ES-I3 (cell line): ENCODE measurements around the gene HPSE.
"Not testable (repeated sequence)": the region's sequence is repeated elsewhere in the genome, so short reads cannot be mapped to it uniquely, and the experiment has no call there.

Source experiments
- H3K36me3 ChIP-seq: 2 replicates; pipeline ENCODE4 v1.6.1; 2013; ENCODE audit warnings: mild to moderate bottlenecking, low read length, control low read depth, moderate library complexity; ENCODE audit not compliant: insufficient read depth
- H3K4me1 ChIP-seq: 2 replicates; pipeline ENCODE4 v1.6.1; 2013; ENCODE audit warnings: mild to moderate bottlenecking, control low read depth, low read length; ENCODE audit not compliant: insufficient read depth
- H3K9ac ChIP-seq: 2 replicates; pipeline ENCODE4 v1.6.1; 2013; ENCODE audit warnings: low read depth, mild to moderate bottlenecking, low read length, moderate library complexity
- H3K9me3 ChIP-seq: 2 replicates; pipeline ENCODE4 v1.6.1; 2013; ENCODE audit warnings: mild to moderate bottlenecking, low read length, moderate library complexity; ENCODE audit not compliant: control insufficient read depth, insufficient read depth

The HPSE gene

DNA sequence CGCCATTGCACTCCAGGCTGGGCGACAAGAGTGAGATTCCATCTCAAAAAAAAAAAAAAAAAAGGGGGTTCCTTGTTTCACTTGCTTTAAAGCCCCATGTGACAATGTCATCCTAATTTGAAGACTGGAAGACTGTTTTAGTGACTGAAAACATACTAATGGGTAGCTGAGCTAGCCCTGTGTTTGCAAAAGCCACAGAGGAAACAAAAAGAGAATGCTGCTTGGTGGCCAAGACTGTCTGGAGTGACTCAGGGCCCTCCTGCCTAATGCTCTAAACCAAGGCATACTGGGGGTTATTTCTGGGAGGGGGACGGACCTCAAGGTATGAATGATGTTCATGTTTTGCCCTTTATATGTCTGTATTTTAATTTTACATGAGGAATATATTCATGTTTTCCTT is 16.0 kb downstream of the HPSE start:
- Histone ChIP-seq H3K9ac (no peak overlapping the region), H3K4me1 (no peaks in the 10 kb centered on the region), H3K9me3 (no peaks in the 10 kb centered on the region), H3K36me3 (no peaks in the 10 kb centered on the region)

DNA sequence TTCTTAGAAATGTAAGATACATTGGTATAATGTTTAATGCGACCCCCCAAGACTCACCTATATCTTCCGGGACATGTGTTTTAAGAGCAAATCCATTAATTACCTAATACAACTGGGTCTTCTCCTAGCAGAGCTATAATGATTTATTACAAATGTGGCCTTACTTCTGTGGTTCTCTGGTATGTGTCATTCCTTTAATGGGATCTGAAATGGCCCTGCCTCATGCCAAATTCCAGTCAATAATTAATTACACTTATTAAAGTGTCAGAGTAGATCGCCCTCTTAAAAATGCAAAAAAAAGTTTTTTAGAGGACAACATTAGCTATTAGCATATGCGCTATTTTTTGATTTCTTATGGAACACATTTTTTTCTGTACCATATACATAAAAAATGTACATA is 17.0 kb downstream of the HPSE start:
- H3K9me3 ChIP-seq: no peaks in the 10 kb centered on the region
- H3K9ac ChIP-seq: no peak overlapping the region
- no peaks in the 10 kb centered on the region for H3K4me1 ChIP-seq
- no peaks in the 10 kb centered on the region for H3K36me3 ChIP-seq

DNA sequence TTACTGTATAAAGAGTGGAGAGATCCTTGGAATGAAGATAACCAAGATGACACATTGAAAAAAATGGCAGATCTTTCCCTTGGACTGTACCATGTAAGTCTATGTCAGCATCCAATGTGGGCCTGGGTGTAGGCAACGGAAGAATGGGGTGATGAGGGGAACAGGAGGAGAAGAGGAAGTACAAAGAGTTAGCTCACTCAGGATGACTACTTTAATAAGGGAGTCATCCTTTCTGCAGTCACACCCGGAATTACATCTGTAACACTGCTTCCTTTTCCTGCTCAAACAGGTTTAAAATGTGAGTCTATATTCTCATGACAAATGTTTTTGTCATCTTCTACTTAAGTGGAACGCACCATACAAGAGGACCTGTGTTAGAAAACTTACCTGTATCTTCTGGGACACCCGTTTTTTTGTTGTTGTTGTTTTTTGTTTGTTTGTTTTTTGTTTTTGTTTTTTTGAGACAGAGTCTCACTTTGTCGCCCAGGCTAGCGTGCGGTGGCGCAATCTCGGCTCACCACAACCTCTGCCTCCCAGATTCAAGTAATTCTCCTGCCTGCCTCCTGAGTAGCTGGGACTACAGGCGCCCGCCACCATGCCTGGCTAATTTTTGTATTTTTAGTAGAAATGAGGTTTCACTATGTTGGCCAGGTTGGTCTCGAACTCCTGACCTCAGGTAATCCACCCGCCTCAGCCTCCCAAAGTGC is 18.0 kb downstream of the HPSE start:
- Histone ChIP-seq H3K4me1 (no peaks in the 10 kb centered on the region), H3K9me3 (no peaks in the 10 kb centered on the region), H3K9ac (no peak overlapping the region), H3K36me3 (no peaks in the 10 kb centered on the region)

DNA sequence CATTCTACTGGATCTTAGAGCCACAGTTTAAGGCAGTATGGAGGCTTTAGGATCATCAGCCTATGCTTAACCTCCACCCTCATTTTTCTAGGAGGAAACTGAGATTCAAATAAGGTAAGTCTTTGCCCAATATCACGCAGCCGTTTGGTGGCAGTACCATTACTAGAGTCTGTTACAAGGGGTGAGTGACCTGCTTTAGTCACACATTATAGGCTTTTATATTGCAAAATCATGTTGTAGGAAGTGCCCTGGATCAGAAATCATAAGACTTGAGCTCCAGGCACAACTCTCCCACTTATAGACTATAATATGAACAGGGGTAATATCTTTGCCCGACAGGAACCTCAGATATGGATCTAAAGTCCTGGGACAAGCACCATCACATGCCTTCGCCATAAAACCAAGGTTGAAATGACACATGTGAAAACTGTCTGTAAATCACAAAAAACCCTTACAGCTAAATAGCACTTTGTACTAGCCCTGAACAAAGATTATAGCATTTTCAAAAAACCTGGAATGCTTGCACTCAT is 19.2 kb downstream of the HPSE start:
- no peaks in the 10 kb centered on the region for H3K4me1 ChIP-seq
- H3K9ac ChIP-seq: no peak overlapping the region
- H3K36me3 ChIP-seq: no peaks in the 10 kb centered on the region
- no peaks in the 10 kb centered on the region for H3K9me3 ChIP-seq

DNA sequence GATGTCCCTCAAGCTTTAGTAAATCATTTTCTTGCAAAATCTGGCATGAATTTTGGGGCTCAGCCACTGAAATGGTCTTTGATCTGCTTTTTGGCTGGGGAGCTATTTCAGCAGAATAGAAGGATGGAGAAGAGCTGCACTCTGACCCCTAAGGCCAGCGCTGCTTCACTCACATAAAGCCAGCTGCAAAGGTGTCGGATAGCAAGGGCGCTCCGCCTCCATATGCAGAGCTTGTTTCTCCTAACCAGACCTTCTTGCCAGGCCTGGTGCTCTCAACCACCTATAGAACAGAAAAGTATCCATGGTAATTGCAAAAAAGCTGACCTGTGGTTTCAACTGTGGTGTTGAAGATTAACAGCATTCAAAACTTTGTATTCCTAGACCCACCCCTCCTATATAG is 26.0 kb downstream of the HPSE start:
- no peaks in the 10 kb centered on the region for H3K9me3 ChIP-seq
- H3K36me3 ChIP-seq: no peaks in the 10 kb centered on the region
- no peak overlapping the region for H3K9ac ChIP-seq
- no peaks in the 10 kb centered on the region for H3K4me1 ChIP-seq

DNA sequence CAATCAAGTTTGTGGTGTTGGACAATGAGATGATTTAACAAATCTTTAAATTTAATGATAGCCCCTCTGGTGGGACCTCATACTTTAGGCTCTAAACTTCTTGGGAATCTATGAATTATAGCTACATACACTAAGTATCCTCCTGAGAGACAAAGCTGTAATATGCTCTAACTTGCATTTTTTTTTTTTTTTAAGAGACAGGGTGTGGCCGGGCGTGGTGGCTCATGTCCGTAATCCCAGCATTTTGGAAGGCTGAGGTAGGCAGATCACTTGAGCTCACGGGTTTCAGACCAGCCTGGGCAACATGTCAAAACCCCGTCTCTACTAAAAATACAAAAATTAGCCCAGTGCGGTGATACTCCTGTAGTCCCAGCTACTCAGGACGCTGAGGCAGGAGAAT is 26.7 kb downstream of the HPSE start:
- H3K4me1 ChIP-seq: no peaks in the 10 kb centered on the region
- no peaks in the 10 kb centered on the region for H3K9me3 ChIP-seq
- no peaks in the 10 kb centered on the region for H3K36me3 ChIP-seq

DNA sequence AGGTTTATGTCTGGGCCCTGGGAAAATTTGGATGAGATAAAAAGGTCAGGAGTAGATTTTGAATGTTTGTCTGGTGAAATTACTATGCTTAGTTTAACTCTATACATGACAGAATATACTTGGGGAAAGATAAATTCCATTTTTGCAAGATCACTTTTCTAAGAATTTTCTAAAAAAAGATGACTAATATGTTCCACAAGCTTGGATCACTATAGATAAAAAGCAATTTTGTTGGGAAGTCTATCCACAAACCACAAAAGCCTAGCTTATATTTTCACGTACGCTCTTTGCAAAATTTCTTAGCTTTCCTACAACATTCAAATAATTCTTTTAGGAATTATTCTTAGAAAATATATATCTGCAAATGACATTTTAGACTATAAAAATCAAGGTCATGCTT is 29.5 kb downstream of the HPSE start:
- Histone ChIP-seq H3K36me3 (no peaks in the 10 kb centered on the region), H3K9me3 (no peaks in the 10 kb centered on the region), H3K9ac (no peak overlapping the region), H3K4me1 (no peaks in the 10 kb centered on the region)

More for the DNA sequence above, 26.7 kb downstream of the HPSE start:
- H3K9ac ChIP-seq: no peak overlapping the region

DNA sequence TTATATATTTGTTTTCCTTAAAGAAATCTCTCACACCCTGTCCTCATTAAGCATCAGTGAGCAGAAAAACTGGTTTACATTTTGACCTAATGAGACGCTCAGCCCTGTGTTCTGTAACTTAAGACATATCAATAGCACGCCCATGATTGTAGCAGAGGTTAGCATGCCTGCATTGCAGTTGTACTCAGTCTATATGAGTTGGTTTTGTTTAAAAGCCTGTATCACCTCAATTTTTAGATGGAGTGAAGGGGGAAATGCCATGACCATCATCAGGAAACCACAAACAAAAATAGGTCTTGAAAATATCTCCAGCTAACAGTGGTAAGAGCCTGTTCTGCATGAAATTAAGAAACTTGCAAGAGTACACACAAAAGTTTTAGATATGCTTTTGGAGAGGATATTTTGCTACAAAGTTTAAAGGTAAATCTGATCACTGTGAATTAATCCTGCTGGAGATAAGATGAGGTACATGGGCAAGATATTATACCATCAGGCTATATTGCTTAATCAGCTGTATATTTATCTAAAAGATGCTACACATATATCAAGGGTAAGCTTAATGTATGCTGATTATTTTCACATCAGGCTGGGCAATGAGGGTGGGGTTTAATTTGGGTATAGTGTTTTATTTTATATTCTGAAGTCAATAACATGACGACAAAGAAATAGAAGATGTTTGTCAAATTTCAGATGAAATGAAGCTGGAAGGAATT is 36.9 kb downstream of the HPSE start:
- Histone ChIP-seq H3K9ac (no peak overlapping the region), H3K9me3 (no peaks in the 10 kb centered on the region), H3K4me1 (no peaks in the 10 kb centered on the region), H3K36me3 (no peaks in the 10 kb centered on the region)

DNA sequence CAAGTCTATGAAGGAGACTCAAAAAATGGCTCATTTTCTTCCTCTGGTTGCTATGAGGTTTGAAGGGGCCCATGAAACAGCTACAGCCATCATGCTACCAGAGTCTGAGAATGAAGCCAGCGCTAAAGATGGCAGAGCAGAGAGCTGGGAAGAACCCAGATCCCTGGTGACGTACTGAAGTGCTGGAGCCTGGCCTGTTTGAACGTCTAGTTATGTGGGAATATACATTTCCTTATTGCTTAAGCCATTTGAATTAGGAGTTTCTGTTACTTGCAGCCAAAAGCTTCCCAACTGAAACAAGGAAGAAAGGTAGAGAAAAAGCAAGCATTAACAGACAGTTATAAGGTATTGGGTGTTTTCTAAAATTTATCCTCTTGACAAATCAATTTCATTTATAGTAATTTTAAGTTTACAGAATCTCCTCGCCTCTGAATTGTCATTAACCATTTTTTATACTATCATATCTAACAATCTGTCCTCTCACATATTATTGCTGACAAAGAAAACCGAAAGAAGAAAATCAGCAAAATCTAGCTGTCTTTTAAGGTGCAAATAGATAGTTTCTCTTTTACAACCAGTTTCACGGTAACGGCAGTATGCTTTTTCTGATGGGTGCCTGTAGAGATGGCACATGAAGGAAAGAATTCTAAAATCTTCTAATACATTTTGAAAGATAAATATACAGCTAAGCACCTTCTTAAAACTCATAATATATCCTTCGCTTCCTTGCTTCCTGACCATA is 41.2 kb downstream of the HPSE start:
- no peaks in the 10 kb centered on the region for H3K9me3 ChIP-seq
- no peaks in the 10 kb centered on the region for H3K4me1 ChIP-seq
- H3K9ac ChIP-seq: no peak overlapping the region
- no peaks in the 10 kb centered on the region for H3K36me3 ChIP-seq

DNA sequence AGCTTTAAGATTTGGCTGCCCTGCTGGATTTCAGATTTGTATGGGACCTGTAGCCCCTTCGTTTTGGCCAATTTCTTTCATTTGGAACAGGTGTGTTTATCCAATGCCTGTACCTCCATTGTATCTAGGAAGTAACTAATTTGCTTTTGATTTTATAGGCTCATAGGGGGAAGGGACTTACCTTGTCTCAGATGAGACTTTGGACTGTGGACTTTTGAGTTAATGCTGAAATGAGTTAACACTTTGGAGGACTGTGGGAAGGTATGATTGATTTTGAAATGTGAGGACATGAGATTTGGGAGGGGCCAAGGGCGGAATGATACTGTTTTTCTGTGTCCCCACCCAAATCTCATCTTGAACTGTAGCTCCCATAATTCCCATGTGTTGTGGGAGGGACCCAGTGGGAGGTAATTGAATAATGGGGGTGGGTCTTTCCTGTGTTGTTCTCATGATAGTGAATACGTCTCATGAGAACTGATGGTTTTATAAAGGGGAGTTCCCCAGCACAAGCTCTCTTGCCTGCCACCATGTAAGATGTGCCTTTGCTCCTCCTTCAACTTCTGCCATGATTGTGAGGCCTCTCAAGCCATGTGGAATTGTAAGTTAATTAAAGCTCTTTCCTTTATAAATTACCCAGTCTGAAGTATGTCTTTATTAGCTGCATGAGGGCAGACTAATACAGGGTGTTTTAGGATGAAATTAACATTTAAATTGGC is 44.4 kb downstream of the HPSE start:
- not testable (repeated sequence) for H3K9ac ChIP-seq

DNA sequence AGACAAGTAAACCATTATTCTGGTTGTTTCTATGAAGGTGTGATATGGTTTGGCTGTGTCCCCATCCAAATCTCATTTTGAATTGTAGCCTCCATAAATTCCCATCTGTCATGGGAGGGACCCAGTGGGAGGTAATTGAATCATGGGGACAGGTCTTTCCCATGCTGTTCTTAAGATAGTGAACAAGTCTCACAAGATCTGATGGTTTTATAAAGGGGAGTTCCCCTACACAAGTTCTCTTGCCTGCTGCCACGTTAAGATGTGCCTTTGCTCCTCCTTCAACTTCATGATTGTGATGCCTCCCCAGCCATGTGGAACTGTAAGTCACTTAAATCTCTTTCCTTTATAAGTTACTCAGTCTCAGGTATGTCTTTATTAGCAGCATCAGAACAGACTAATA is 46.3 kb downstream of the HPSE start:
- not testable (repeated sequence) for H3K9me3 ChIP-seq, H3K9ac ChIP-seq, H3K4me1 ChIP-seq, H3K36me3 ChIP-seq

More for the DNA sequence above, 44.4 kb downstream of the HPSE start:
- H3K36me3 ChIP-seq, H3K4me1 ChIP-seq, H3K9me3 ChIP-seq: not testable (repeated sequence)

DNA sequence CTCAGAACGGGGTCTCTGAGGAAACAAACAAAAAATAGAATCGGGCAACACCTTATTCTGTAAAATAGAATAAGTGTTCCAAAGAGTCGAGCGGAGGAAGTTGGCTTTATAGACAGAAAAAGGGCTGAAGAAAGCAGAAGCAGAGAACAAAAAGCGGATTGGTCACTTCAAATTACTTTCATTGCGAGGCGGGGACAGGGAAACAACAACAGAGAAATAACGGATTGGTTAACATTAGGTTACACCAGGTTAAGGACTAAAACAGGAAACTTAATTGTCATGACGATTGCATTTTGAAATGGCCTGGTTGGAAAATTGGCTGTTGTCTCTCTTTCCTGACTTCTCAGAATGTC is 49.6 kb downstream of the HPSE start:
- Histone ChIP-seq H3K36me3 (no peaks in the 10 kb centered on the region), H3K4me1 (no peaks in the 10 kb centered on the region), H3K9me3 (no peaks in the 10 kb centered on the region), H3K9ac (peak overlapping the region; percentile 72)

DNA sequence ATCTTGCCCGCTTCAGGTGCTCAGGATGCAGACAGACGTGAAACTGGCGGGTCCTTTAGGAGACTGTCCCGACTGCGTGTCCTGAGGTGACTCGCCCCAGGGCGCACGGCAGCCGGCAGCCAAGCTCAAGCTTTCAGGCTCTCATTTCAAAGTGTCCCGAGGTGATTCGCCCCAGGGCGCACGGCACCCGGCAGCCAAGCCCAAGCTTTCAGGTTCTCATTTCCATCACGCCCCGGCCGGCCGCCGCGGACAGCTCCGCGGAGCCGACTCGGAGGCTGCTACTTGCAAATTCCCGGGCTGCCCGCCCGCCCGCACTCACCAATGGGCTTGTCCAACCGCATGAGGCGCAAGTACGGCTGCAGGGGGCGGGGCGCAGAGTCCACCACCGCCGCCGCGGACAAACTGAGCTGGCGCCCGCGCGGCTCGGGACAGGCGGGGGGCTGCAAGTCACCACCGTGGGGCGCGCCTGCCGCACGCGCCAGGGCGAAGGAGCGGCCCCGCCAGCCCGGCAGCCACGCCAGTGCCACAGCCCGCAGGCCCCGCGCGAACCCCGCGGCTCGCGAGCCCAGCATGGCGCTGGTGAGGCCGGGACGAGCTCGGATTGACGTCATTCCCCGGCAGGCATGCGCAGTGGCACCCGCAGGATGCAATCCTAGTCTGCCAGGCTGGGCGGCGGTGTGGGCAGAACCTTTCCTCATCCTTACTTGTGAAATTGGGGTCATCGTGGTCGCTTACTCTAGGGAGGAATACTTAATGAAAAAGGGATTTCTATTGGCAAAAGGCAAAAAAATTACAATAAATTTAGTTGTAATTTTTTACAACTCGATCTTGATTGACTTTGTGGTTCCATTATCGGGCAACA is 50.2 kb downstream of the HPSE start, which contains the start of gene COQ2:
Gene COQ2, minus strand, starts transcription at position 606 of the 862 bp plus-strand sequence. Its CDS starts 34 bp downstream, at position 572.
- Histone ChIP-seq H3K4me1 (no peaks in the 10 kb centered on the region), H3K9ac (peak within 1 kb of the TSS; percentile 72), H3K9me3 (no peaks in the 10 kb centered on the region), H3K36me3 (no peaks in the 10 kb centered on the region)
